Measurements from ENCODE around the gene KLHL22.

- no peak for TF ChIP-seq CTCF (IDR thresholded peaks at IDR 0.05)
- no peak for TF ChIP-seq POLR2AphosphoS5 (IDR thresholded peaks at IDR 0.05; ENCODE audit: low read depth, low read length)
These were observed 81.5 kb downstream of the KLHL22 start for GRCh38 chr22:20414059-20414440.

Measured in Panc1 (cell line).